IPS-20b (cell line): ENCODE measurements around the gene FAM25A.

ENCODE experiments used
- H3K27ac ChIP-seq: one replicate; pipeline ENCODE4 v1.5.1; 2013; ENCODE audit warnings: low read length
- H3K27me3 ChIP-seq: 2 replicates; pipeline ENCODE4 v1.6.1; 2013; ENCODE audit warnings: mild to moderate bottlenecking, low read length, inconsistent platforms; ENCODE audit not compliant: insufficient read depth
- H3K36me3 ChIP-seq: 2 replicates; pipeline ENCODE4 v1.6.1; 2013; ENCODE audit warnings: low read depth, mild to moderate bottlenecking, inconsistent platforms, low read length, moderate library complexity; ENCODE audit not compliant: insufficient read depth
- H3K4me1 ChIP-seq: 2 replicates; pipeline ENCODE4 v1.6.1; 2013; ENCODE audit warnings: mild to moderate bottlenecking, control low read depth, inconsistent platforms, low read length, moderate library complexity; ENCODE audit not compliant: insufficient read depth
- H3K4me3 ChIP-seq: 2 replicates; pipeline ENCODE4 v1.5.1; 2013; ENCODE audit warnings: mild to moderate bottlenecking, low read length, inconsistent platforms
- H3K9ac ChIP-seq: 2 replicates; pipeline ENCODE4 v1.6.1; 2013; ENCODE audit warnings: low read depth, mild to moderate bottlenecking, inconsistent platforms, low read length, moderate library complexity
- H3K9me3 ChIP-seq: 2 replicates; pipeline ENCODE4 v1.6.1; 2013; ENCODE audit warnings: mild to moderate bottlenecking, low read depth, low read length, inconsistent platforms; ENCODE audit not compliant: insufficient read depth

Gene FAM25A

DNA sequence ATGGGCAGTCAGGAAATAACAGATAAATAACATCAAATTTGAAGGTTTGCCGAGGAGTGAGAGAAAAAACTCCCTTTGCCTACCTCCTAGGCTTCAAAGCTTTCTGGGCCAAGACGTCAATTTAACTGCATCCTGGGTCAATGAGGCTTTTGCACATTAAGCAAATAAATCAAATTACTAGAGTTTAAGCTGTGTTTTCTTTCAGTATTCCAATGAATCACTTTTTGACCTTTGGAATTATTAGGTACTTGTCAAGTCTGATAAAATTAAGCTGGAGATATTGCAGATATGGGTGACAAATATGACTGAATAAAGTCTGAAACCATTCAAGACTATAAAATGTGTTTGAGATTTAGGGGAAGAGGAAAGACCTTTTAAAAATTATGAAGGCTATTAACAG is 52.4 kb downstream of the FAM25A start:
- Histone ChIP-seq H3K36me3 (peaks cover 57% of the 10 kb centered on the region), H3K9me3 (no peaks in the 10 kb centered on the region), H3K27me3 (no peaks in the 10 kb centered on the region), H3K4me1 (no peaks in the 10 kb centered on the region), H3K4me3 (no peak overlapping the region), H3K9ac (no peak overlapping the region), H3K27ac (no peak overlapping the region)
